ENCODE data around the gene PYHIN1. TPM values are rescaled to one million over a fixed set of nuclear protein-coding genes. Genes with fewer than 3 reads are reported as not detected.
A peak's percentile ranks its signal among the peaks of the same experiment; 100 is the strongest.

PYHIN1 gene
- total and polyA plus RNA-seq, 12 donors = 0.11 to 2.8 (median 0.34) TPM; not detected in 1

DNA sequence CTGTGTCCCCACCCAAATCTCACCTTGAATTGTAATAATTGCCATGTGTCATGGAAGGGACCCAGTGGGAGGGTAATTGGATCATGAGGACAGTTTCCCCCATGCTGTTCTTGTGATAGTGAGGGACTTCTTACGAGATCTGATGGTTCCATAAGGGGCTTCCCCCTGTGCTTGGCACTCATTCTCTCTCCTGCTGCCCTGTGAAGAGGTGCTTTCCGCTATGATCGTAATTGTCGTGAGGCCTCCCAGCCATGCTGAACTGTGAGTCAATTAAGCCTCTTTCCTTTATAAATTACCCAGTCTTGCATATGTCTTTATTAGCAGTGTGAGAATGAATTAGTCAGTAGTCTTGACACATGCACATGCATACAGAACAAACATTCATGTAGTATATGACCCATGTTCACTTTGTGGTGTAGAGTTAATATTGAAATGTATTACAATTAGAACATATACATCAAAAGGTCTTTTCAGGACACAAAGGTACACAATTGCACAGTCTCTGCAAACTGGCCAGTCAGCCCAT lies 61.5 kb downstream of the PYHIN1 start:
- H3K27ac ChIP-seq = no peak overlapping the region
- no peaks in the 10 kb centered on the region for H3K36me3 ChIP-seq (replicated peaks in 1 of 2)
- no peaks in the 10 kb centered on the region for H3K4me1 ChIP-seq (replicated peaks in 1 of 2)
- H3K9me3 ChIP-seq (replicated peaks in 1 of 3) = no peaks in the 10 kb centered on the region
- intact Hi-C loops (cut with DNase I) = loop anchor here in 1 of 2 donors (10.0 kb wide), 2 partner anchors 488 to 788 kb away; no protein-coding TSS in a partner anchor
- no peaks in the 10 kb centered on the region for H3K27me3 ChIP-seq
- H3K4me3 ChIP-seq = no peak overlapping the region
- no peak for DNase-seq
- TF ChIP-seq POLR2A (IDR thresholded peaks at IDR 0.05) = no peak
- TF ChIP-seq, protein P1, sequence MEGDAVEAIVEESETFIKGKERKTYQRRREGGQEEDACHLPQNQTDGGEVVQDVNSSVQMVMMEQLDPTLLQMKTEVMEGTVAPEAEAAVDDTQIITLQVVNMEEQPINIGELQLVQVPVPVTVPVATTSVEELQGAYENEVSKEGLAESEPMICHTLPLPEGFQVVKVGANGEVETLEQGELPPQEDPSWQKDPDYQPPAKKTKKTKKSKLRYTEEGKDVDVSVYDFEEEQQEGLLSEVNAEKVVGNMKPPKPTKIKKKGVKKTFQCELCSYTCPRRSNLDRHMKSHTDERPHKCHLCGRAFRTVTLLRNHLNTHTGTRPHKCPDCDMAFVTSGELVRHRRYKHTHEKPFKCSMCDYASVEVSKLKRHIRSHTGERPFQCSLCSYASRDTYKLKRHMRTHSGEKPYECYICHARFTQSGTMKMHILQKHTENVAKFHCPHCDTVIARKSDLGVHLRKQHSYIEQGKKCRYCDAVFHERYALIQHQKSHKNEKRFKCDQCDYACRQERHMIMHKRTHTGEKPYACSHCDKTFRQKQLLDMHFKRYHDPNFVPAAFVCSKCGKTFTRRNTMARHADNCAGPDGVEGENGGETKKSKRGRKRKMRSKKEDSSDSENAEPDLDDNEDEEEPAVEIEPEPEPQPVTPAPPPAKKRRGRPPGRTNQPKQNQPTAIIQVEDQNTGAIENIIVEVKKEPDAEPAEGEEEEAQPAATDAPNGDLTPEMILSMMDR (IDR thresholded peaks at IDR 0.05) = no peak
- WGBS, 4 donors = 85 to 94% (median 88%) methylated on average over 3 to 4 of the region's 4 CpGs

- no peak for DNase-seq
- H3K9me3 ChIP-seq (replicated peaks in 1 of 3) = no peaks in the 10 kb centered on the region
- no peak overlapping the region for H3K27ac ChIP-seq
- 63 to 70% (median 66%) methylated on average over 5 of the region's 5 CpGs for WGBS, 4 donors
- H3K4me1 ChIP-seq (replicated peaks in 1 of 2) = peaks cover 5 to 23% of the 10 kb centered on the region in 2 donors
- intact Hi-C loops (cut with DNase I) = loop anchor here in 1 of 2 donors (5.0 to 10.0 kb wide), 3 partner anchors 75 to 792 kb away; no protein-coding TSS in a partner anchor
- H3K4me3 ChIP-seq = no peak overlapping the region
- no peaks in the 10 kb centered on the region for H3K27me3 ChIP-seq
- TF ChIP-seq, protein P1 (IDR thresholded peaks at IDR 0.05) = no peak
- TF ChIP-seq POLR2A (IDR thresholded peaks at IDR 0.05) = no peak
- no peaks in the 10 kb centered on the region for H3K36me3 ChIP-seq (replicated peaks in 1 of 2)
Measured at GRCh38 chr1:158996998-158997397, 65.6 kb downstream of the PYHIN1 start.

- no peak for DNase-seq
- TF ChIP-seq, protein P1 (IDR thresholded peaks at IDR 0.05) = no peak
- TF ChIP-seq POLR2A (IDR thresholded peaks at IDR 0.05) = no peak
- intact Hi-C loops (cut with DNase I) = loop anchor here in 1 of 2 donors (5.0 to 10.0 kb wide), 3 partner anchors 74 to 793 kb away; no protein-coding TSS in a partner anchor
- Histone ChIP-seq H3K27ac (no peak overlapping the region), H3K4me3 (peak overlapping the region in 1 of 4 donors; percentile 68), H3K27me3 (no peaks in the 10 kb centered on the region), H3K9me3 (replicated peaks in 1 of 3) (no peaks in the 10 kb centered on the region), H3K4me1 (replicated peaks in 1 of 2) (peaks cover 5 to 29% of the 10 kb centered on the region in 2 donors), H3K36me3 (replicated peaks in 1 of 2) (no peaks in the 10 kb centered on the region)
- WGBS, 4 donors = 40 to 44% (median 41%) methylated on average over 6 of the region's 6 CpGs
Measured at GRCh38 chr1:158998037-158998780, 66.9 kb downstream of the PYHIN1 start.

- peak; percentile 54 to 77 (median 65) for DNase-seq
- Histone ChIP-seq H3K27me3 (no peaks in the 10 kb centered on the region), H3K36me3 (replicated peaks in 1 of 2) (no peaks in the 10 kb centered on the region), H3K27ac (peak overlapping the region in 4 of 5 donors; percentile 87 to 99 (median 92)), H3K4me1 (replicated peaks in 1 of 2) (peaks cover 5 to 29% of the 10 kb centered on the region in 2 donors), H3K9me3 (replicated peaks in 1 of 3) (no peaks in the 10 kb centered on the region), H3K4me3 (peak overlapping the region in 2 of 4 donors; percentile 14 to 68)
- TF ChIP-seq POLR2A (IDR thresholded peaks at IDR 0.05) = no peak
- TF ChIP-seq, protein P1 (IDR thresholded peaks at IDR 0.05) = peak; percentile 85 to 96 (median 94)
- WGBS, 4 donors = 6 to 26% (median 16%) methylated on average over 13 of the region's 13 CpGs
- intact Hi-C loops (cut with DNase I) = loop anchor here in 1 of 2 donors (5.0 to 10.0 kb wide), 3 partner anchors 74 to 794 kb away; no protein-coding TSS in a partner anchor
Measured at GRCh38 chr1:158998781-158999161, 67.4 kb downstream of the PYHIN1 start.
